DMS 273 treated with DMSO at 0.1 percent for 48 hours (cell line): ENCODE results near the gene DNAI2.

ENCODE experiments used
- DNase-seq: peaks from one replicate; lab custom pipeline; 2025; lab: John Stamatoyannopoulos, UW

DNAI2 gene

DNA sequence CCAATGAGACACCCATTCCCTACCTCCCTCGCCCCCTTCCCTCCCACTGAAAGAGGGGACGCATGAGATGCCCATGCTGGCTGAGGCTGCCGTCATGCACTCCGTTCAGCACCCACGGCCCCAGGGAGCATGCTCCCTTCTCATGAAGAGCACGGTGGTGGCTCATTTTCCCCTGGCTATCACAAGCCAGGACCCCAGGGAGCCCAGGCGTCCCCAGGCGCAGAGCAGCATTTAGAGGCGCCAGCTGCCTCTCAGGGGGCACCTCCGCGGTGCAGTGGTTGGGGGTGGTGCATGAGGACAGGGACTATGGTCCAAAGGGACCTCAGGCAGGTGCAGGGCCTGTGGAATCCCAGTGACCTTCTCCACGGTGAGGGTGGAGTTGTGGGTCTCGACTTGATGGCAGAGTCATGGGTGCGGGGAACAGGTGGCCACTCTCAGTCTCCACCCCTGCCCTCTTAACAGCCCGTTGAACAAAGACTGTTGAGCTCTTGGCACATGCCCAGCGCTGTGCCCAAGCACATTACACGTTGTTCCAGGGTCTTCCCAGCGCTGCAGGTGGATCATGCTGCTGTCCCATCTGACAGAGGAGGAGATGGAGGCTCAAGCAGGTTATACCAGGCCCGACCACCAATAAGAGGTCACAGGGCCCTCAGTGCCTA, 65.6 kb downstream of the DNAI2 start:
- DNase-seq, result no peak

DNA sequence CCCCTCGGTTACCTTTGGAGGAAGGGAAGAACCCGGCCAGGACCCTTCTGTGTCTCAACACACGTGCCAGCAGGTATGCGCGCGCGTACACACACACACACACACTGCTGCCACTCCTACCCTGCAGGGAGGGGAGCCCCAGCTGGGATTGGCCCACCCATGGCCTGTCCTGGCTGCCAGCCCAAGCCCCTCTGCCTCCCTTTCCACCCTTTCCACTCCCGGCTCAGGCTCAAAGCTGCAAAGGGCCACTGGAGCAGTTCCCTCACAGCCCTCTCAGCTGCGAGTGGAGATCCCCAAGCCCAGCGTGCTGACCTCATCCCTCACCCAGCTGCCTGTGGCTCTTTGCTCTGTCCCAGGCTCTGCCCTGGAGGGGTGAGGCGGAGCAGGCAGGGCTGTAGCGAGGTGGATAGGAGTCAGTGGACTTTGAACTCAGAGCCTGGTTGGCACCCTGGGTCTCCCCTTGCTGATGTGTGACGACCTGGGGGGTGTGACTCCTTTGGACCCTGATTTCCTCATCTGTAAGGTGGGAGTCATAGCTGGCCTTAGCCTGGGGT, 66.5 kb downstream of the DNAI2 start:
- no peak for DNase-seq

DNA sequence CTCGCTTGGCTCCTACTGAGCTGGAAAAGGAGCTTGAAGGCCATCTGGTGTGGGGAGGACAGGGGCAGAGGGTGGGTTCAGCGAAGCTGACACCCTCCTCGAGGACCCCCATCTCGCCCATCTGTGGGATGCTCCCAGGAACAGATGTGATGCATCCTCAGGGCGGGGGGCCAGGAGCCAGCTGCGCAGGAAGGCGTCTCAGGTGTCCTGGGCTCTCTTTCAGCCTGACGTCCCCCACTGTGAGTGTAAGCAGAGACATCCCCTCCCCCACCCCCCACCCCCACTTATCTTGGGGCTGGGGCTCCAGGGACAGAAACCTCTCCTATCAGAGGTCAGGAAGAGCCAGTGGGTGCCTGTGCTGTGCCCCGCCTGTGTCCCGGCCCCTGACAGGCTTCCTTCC, 68.2 kb downstream of the DNAI2 start:
- no peak for DNase-seq

DNA sequence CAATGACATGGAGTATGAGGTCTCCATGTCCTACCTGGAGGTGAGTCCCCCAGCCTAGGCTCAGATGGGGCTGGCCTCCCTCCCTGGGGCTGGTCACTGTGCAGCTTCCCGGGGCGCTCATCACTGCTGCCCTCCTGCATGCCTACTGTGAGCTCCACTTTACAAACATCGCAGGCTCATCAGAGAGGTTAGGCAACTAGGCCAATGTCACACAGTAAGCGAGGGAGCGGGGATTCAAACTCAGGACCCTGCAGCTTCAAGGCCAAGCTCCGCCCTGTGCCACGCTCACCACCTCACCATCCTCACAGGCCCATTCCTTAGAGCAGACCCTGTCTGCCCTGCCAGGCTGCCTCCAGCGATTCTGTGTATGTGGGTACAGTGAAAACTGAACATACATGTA, 69.1 kb downstream of the DNAI2 start:
- DNase-seq, result no peak

DNA sequence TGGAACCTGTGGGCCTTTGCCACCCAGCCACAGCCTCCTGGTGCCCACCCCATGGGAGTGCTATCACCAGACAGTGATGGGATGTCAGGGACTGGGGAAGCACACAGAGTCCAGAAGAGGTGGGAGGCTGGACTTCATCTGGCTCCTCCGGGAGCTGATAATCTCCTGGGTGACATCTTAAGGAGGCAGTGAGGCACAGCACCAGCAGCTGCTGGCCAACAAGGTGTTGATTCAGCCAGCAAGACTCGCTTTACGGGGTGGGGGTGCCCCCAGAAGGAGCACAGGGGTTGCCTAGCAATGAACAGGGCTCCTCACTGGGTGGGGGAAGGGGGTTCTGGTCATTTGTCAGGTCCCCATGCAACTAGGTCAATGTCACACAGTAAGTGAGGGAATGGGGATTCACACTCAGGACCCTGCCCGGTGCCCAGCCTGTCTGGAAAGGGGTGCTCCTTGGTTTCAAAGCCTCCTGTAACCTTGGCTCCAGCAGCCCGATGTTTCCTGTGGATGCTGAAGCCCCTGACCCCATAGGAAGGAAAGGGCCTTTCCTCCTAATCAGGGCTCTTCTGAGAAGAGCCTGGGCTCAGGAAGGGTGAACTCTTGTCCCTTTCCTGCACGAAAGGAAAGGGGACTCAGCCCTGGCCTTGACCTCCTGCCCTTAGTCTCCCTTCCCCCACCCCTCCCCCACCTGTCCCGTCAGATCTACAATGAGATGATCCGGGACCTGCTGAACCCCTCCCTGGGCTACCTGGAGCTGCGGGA, 69.7 kb downstream of the DNAI2 start:
- no peak for DNase-seq

DNA sequence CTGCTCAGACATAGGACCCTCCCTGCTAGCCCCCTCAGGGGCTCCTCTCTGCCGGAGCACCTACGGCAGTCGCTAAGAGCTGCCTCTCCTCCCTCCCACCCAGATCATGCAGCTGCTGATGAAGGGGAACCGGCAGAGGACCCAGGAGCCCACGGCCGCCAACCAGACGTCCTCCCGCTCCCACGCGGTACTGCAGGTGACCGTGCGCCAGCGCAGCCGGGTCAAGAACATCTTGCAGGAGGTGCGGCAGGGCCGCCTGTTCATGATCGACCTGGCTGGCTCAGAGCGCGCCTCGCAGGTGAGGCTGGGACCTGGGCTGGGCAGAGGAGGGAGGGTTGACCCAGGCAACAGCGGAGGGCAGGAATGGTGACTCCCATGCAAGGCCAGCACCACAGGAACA, 70.6 kb downstream of the DNAI2 start:
- DNase-seq, result no peak

DNA sequence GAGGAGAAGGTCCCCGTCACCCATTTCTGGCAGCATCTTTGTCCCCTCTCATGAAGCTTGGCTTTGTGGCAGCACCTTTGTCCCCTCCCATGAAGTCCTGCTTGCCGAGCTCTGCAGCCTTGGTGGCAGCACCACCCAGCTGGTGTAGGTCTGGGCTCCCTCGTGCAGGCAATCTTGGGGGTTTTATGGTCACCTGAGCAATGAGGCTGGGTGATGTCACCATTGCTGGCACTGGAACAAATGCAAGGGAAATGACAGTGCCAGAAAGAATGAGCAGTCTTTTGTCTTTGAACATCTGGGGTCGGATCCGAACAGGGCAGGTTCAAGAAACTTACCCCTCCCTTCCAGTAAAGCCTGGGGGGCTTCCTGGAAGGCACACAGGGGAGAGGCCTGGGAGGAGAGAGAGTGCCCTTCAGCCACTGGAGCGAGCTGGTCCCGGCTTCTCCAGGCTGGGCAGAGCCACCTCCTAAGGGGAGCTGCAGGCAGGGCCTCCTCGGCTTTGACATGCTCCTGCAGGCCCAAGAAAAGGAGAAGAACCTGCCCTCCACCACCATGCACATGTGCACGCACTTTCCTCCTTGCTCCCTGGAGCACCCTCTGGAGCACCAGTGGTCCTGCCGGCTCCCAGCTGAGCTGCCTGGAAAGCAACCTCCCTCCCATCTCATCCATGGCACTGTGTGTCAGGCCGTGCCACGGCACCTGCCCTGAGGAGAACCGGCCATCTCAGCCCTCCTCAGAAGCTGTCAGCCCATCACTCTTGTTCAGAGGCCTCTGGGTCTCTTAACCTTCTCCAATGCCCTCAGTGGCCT, 71.6 kb downstream of the DNAI2 start:
- DNase-seq, result no peak

DNA sequence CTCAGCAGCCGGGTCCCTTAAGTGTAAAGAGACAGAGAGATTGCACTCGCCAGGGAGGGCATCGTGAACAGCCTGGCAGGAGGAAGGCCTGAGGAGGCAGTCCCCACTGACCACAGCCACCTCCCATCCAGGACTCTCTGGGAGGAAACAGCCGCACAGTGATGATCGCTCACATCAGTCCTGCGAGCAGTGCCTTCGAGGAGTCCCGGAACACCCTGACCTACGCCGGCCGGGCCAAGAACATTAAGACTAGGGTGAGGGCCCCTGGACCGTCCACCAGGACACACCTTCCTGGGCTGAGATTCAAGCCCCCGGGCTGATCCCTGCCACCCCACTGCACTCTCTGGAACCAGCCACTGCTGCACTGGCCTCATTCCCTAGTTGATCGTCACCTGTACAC, 73.6 kb downstream of the DNAI2 start:
- no peak for DNase-seq

DNA sequence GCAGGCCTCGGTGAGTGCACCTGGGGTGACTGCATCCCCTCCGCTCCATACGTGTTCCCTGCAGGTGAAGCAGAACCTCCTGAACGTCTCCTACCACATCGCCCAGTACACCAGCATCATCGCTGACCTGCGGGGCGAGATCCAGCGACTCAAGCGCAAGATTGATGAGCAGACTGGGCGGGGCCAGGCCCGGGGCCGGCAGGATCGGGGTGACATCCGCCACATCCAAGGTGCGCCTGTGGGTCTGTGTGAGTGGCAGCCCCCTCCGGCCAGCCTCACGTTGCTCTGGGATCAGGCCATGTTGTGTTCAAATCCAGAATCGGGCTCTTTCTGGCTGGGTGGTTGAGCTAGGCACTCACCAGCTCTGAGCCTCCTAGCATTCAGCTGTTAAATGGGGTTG, 75.1 kb downstream of the DNAI2 start:
- no peak for DNase-seq

DNA sequence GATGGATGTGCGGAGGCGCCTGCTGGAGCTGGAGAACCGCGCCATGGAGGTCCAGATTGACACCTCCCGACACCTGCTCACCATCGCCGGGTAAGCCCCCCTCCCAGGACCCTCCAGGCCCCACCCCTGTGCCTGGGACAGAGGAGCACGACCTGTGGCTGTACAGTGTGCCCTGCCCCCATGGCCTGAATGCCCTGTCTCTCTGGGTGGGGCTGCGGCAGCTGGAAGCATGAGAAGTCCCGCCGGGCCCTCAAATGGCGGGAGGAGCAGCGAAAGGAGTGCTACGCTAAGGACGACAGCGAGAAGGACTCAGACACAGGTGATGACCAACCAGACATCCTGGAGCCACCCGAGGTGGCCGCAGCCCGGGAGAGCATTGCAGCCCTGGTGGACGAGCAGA, 76.5 kb downstream of the DNAI2 start:
- no peak for DNase-seq

DNA sequence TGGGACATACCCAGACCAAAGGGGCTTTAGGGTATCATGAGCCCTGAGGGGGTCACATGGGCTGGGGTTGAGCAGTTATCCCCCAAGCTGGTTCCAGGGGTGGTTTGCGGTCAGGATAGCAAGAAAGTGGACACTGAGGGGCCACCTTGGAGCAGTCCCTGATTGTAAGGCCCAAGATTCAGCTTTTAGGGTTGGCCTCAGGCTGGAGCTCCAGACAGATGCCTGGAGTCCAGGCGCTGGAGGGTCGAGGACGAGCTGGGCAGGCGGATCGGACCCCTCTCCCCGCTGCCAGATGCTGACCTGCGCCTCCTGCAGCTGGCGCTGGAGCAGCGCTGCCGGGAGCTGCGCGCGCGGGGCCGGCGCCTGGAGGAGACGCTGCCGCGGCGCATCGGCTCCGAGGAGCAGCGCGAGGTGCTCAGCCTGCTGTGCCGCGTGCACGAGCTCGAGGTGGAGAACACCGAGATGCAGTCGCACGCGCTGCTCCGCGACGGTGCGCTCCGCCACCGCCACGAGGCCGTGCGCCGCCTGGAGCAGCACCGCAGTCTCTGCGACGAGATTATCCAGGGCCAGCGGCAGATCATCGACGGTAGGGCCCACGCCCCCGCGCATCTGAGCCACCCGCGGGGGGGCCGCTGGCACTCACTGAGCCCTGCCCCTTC, 77.6 kb downstream of the DNAI2 start:
- DNase-seq, result no peak

DNA sequence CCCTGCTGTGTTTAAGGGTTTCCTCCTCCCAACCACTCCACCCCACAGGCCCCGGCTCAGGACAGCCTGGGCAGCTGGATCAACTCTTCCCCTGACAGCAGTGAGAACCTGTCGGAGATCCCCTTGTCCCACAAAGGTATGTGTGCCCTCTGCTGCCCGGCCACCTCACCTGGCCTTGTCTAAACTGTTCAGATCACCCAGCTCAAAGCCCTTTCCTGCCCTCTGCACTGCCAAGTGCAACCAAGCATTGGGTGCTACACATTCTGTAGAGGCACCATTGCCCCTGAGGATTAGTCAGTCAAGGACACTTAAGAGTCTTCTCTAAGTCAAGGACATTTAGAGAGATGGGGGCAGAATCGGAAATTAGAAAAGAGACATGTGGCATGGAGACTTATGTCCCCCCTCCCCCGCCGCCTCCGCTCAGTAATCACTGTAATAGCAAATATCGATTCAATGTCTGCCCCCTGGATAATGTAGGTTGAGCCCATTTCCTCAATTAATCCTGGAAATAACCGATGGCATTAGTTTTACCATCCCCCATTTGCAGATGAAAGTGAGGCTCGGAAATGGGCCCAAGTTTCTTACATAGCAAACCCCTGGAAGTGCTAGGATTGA, 79.5 kb downstream of the DNAI2 start:
- no peak for DNase-seq

DNA sequence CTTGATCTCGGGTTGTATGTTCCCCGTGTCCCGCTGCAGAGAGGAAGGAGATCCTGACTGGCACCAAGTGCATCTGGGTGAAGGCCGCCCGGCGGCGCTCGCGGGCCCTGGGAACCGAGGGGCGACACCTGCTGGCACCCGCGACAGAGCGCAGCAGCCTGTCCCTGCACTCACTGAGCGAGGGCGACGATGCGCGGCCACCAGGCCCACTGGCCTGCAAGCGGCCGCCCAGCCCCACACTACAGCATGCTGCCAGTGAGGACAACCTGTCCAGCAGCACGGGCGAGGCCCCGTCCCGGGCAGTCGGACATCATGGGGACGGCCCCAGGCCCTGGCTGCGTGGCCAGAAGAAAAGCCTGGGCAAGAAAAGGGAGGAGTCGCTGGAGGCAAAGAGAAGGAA, 80.1 kb downstream of the DNAI2 start:
- no peak for DNase-seq

DNA sequence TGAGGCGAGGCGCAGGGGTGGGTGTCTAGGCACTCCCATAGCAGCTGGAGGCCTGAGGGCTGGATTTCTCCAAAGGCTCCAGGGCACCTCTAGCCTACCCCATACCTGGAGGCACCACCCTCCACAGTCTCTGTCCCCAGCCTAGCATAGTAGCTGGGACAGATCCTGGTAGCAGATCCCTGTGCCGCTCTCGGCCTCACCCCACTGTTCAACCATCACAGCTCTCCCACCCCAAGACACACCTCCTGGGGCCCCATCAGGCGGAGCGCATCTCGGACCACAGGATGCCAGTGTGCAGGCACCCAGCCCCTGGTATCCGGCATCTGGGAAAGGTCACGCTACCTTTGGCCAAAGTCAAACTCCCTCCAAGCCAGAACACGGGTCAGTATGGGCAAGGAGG, 80.5 kb downstream of the DNAI2 start:
- DNase-seq, result no peak

DNA sequence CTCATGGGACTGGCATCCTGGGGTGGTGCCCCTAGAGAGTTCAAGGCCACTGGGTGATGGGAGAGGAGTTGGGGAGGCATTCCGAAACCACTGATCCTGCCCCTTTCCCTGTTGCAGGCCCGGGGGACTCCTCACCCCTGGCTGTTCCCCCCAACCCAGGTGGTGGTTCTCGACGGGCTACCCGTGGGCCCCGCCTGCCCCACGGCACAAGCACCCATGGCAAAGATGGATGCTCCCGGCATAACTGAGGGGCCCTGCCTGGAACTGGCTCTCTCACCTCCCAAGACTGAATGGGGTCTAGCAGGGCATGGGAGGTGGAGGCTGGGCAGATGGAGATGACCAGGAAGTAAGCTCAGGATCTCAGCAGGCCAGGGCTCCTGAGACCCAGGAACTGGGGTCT, 81.0 kb downstream of the DNAI2 start:
- DNase-seq, result no peak

DNA sequence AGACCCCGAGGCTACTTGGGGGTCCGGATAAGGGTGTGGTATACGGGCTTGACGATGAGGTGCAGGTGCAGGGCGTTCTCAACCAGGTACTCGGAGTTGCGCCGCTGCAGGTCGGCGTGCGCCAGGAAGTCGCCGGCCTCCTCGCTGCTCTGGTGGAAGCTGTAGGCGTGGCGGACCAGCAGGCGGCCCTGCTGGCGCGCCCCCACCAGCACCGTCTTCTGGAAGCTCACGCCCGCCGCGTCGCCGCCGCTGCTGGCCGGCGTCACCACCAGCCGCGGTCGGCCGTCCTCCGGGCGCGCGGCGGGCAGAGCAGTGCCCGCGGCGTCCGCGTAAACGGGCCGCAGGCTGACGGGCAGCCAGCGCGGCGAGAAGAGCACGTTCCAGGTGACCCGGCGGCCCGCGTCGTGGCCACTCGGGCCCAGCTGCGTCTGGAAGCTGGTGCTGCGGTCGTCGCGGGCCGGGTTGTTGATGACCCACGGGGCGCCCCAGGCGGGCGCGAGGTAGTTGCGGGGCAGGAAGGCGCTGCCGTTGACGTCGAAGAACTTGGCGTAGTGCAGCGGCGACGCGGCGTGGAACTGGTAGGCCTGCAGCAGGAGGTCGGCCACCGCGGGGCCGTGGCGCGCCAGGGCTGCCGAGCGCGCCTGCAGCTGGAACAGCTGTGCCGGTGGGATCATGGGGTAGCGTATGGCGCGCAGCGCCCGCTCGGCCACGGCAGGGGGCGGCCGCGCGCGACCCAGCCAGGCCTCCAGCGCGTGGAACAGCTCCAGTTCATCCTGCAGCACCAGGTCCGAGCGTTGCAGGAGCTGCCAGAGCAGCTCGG, 82.8 kb downstream of the DNAI2 start:
- no peak for DNase-seq

DNA sequence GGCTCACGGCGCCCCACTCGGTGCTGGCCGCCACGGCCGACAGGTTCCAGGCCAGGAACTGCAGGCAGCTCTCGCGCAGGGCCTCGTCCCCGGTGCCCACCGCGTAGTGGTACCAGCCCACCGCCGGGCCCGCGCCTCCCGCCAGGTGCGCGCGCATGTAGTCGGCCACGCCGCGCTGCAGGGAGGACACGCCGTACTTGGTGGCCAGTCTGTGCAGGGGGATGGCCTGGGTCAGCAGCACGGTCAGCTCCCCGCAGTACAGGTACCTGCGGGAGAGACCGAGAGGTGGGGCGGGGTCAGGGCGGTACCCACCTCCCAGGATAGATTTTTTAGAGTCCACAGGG, 83.4 kb downstream of the DNAI2 start:
- no peak for DNase-seq

DNA sequence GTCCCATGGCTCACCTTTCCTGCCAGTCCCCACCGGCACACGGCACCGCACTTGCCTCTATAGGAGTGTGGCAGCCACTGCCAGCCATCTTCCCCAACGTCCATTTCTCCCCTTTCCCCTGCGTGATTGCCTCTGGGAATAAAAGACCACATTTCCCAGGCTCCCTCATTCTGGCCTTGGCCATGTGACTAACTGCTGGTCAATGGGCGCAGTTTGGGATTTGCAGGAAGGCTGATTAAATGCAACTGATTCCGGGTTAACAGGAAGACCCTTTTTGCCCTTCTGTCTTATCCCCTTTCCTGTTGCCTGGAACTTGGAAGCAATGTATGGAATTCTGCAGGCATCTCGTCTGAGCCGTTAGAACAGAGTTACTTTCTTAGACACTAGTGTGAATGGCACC, 84.7 kb downstream of the DNAI2 start:
- DNase-seq, result no peak

DNA sequence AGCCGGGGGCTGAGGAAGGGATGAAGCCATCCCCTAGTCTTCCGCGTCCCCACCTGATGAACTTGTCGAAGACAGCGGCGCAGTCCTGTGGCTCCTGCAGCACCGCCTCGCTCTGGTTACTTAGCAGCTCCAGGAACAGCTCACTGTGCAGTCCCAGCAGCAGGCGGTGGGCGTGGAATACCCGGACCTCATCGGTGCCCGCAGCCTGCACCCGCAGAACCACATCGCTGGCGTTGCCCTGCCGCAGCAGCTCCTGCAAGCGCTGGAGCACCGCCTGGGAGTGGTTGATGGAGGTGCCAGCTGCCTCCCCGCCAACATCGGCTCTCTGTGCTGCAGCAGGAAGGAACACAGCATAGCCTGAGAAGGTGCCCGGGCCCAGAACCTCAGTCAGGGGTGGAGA, 85.9 kb downstream of the DNAI2 start:
- DNase-seq, result no peak

DNA sequence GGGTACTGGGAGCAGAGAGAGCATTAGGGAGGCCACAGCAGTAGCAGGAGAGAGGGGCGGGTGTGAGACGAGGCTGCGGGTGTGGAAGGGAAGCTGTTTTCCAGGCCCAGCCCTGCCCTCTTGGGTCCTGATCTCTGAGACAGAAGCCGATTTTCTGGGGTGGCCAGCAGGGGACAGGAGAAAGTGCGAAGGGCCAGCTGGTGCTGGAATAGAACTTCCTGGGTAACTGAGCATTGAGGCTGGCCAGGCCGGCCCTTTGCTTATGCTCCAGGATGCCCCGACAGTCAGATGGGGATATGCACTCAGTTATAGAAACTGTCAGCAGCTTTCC, 86.8 kb downstream of the DNAI2 start:
- no peak for DNase-seq
